Smooth muscle cell (in vitro differentiated cells): ENCODE measurements around the gene BLOC1S2. TPM values are rescaled to one million over a fixed set of nuclear protein-coding genes. Genes with fewer than 3 reads are reported as not detected.
A peak's percentile ranks its signal among the peaks of the same experiment; 100 is the strongest.
"Not testable (repeated sequence)": the region's sequence is repeated elsewhere in the genome, so short reads cannot be mapped to it uniquely, and the experiment has no call there.

Experiments used
- DNase-seq: peaks from one replicate; lab custom pipeline; 2025; ENCODE audit not compliant: unreplicated experiment; lab: John Stamatoyannopoulos, UW
- H2AFZ ChIP-seq: fragments of 200-600 bp; sonication (generic); 2 replicates; pipeline ENCODE4 v1.6.0; 2016; ENCODE audit warnings: antibody characterized with exemption, low read depth, mild to moderate bottlenecking
- H3F3A ChIP-seq: fragments of 200-600 bp; sonication (generic); 2 replicates; pipeline ENCODE4 v1.6.0; 2017; ENCODE audit warnings: antibody characterized with exemption, low read depth
- H3K27ac ChIP-seq: fragments of 200-600 bp; sonication (generic); 2 replicates; pipeline ENCODE4 v1.5.1; 2016; ENCODE audit warnings: low read depth, mild to moderate bottlenecking
- H3K27me3 ChIP-seq: fragments of 200-600 bp; sonication (generic); 2 replicates; pipeline ENCODE4 v1.6.1; 2016; ENCODE audit warnings: low read depth, mild to moderate bottlenecking
- H3K36me3 ChIP-seq: fragments of 200-600 bp; sonication (generic); 2 replicates; pipeline ENCODE4 v1.5.1; 2016; ENCODE audit warnings: low read depth
- H3K4me1 ChIP-seq: fragments of 200-600 bp; sonication (generic); 2 replicates; pipeline ENCODE4 v1.5.1; 2016; ENCODE audit warnings: low read depth
- H3K4me2 ChIP-seq: fragments of 200-600 bp; sonication (generic); 2 replicates; pipeline ENCODE4 v1.6.0; 2016; ENCODE audit warnings: mild to moderate bottlenecking
- H3K4me3 ChIP-seq: fragments of 200-600 bp; sonication (generic); 2 replicates; pipeline ENCODE4 v1.5.1; 2016; ENCODE audit warnings: mild to moderate bottlenecking
- H3K79me2 ChIP-seq: fragments of 200-600 bp; sonication (generic); 2 replicates; pipeline ENCODE4 v1.6.0; 2016; ENCODE audit warnings: low read depth, mild to moderate bottlenecking
- H3K9ac ChIP-seq: fragments of 200-600 bp; sonication (generic); 2 replicates; pipeline ENCODE4 v1.6.0; 2016; ENCODE audit warnings: low read depth
- H3K9me3 ChIP-seq: fragments of 200-600 bp; sonication (generic); replicated peaks from 2 replicates; pipeline ENCODE4 v1.5.1; 2016; ENCODE audit warnings: low read depth
- H4K20me1 ChIP-seq: fragments of 200-600 bp; sonication (generic); 2 replicates; pipeline ENCODE4 v1.6.0; 2016; ENCODE audit warnings: low read depth
- CTCF ChIP-seq: fragments of 200-600 bp; sonication (generic); IDR thresholded peaks from 2 replicates; pipeline ENCODE4 v1.5.1; 2017; ENCODE audit warnings: borderline replicate concordance, mild to moderate bottlenecking, antibody characterized with exemption; ENCODE audit not compliant: insufficient read depth, poor library complexity, severe bottlenecking
- WGBS: methylation state at CpG from one replicate; pipeline ENCODE4 v1.1.7; 2016; ENCODE audit warnings: low lambda C conversion rate; 5-methylcytosine and 5-hydroxymethylcytosine counted together
- polyA plus RNA-seq: library from polyadenylated mRNA; unstranded; fragments of >200 nt; fragmentation: Nextera tagmentation; extraction: Ambion mirVana; gene quantifications from 2 replicates; pipeline ENCODE4 v1.2.1, GENCODE V29; 2016
- total RNA-seq: library from RNA; depleted of rRNA; stranded (reverse); fragments of >200 nt; gene quantifications from 2 replicates; pipeline ENCODE4 v1.2.3, GENCODE V29; 2014

Gene BLOC1S2
- total and polyA plus RNA-seq, 2 experiments from 2014 or later = 62.0 to 67.2 TPM

- H3K36me3 ChIP-seq = no peaks in the 10 kb centered on the region
- H4K20me1 ChIP-seq = peaks cover 3% of the 10 kb centered on the region
- H3K4me1 ChIP-seq = peaks cover 12% of the 10 kb centered on the region
- no peak overlapping the region for H3K4me2 ChIP-seq
- no peak for TF ChIP-seq CTCF
- no peak overlapping the region for H3K4me3 ChIP-seq
- peaks cover 22% of the 10 kb centered on the region for H3K79me2 ChIP-seq
- no peak overlapping the region for H2AFZ ChIP-seq
- DNase-seq = no peak
- 87% methylated on average over 5 of the region's 5 CpGs for WGBS
- H3F3A ChIP-seq = peaks cover 11% of the 10 kb centered on the region
- peaks cover 19% of the 10 kb centered on the region for H3K27me3 ChIP-seq
- H3K9ac ChIP-seq = no peak overlapping the region
- H3K27ac ChIP-seq = no peak overlapping the region
- H3K9me3 ChIP-seq = no peaks in the 10 kb centered on the region
These were observed 1.7 kb upstream of the BLOC1S2 start for GRCh38 chr10:100288196-100288595.

GRCh38 chr10:100287756-100288155 is 1.3 kb upstream of the BLOC1S2 start:
- no peak for DNase-seq
- Histone ChIP-seq H3K79me2 (peaks cover 26% of the 10 kb centered on the region), H3K27me3 (peaks cover 14% of the 10 kb centered on the region), H3F3A (peaks cover 11% of the 10 kb centered on the region), H2AFZ (no peak overlapping the region), H3K9me3 (no peaks in the 10 kb centered on the region), H3K4me1 (peaks cover 12% of the 10 kb centered on the region), H4K20me1 (peaks cover 8% of the 10 kb centered on the region), H3K27ac (peak overlapping the region; percentile 99), H3K9ac (no peak overlapping the region), H3K36me3 (no peaks in the 10 kb centered on the region), H3K4me2 (no peak overlapping the region), H3K4me3 (no peak overlapping the region)
- no peak for TF ChIP-seq CTCF
- WGBS = 96% methylated on average over 6 of the region's 6 CpGs

- Histone ChIP-seq H3K27ac (peak overlapping the region; percentile 99), H3K4me3 (peak overlapping the region; percentile 90), H3K4me2 (peak overlapping the region; percentile 92), H3K4me1 (peaks cover 12% of the 10 kb centered on the region), H3F3A (peaks cover 11% of the 10 kb centered on the region), H4K20me1 (peaks cover 27% of the 10 kb centered on the region), H3K9ac (peak overlapping the region; percentile 89), H3K79me2 (peaks cover 44% of the 10 kb centered on the region)
- H2AFZ ChIP-seq, H3K36me3 ChIP-seq, H3K27me3 ChIP-seq, H3K9me3 ChIP-seq, DNase-seq: not testable (repeated sequence)
- WGBS = 75% methylated on average over 12 of the region's 12 CpGs
These were observed 1.2 kb downstream of the BLOC1S2 start for GRCh38 chr10:100285326-100285725.

- Histone ChIP-seq H3K9ac (no peak overlapping the region), H3K9me3 (no peaks in the 10 kb centered on the region), H3K4me2 (no peak overlapping the region), H3K27ac (no peak overlapping the region), H3K4me1 (peaks cover 12% of the 10 kb centered on the region), H3K4me3 (no peak overlapping the region), H3K36me3 (peaks cover 14% of the 10 kb centered on the region), H2AFZ (no peak overlapping the region), H3F3A (peaks cover 11% of the 10 kb centered on the region), H3K27me3 (no peaks in the 10 kb centered on the region), H4K20me1 (peaks cover 36% of the 10 kb centered on the region), H3K79me2 (peaks cover 52% of the 10 kb centered on the region)
- DNase-seq = no peak
- WGBS = 99% methylated on average over 3 of the region's 3 CpGs
- no peak for TF ChIP-seq CTCF
These were observed 3.6 kb downstream of the BLOC1S2 start for GRCh38 chr10:100282907-100283306.

GRCh38 chr10:100276971-100277370 is 9.5 kb downstream of the BLOC1S2 start:
- not testable (repeated sequence) for H3K9me3 ChIP-seq, DNase-seq, H2AFZ ChIP-seq, H3K27me3 ChIP-seq, H3F3A ChIP-seq, H3K27ac ChIP-seq, H3K9ac ChIP-seq, H3K4me3 ChIP-seq, H3K4me1 ChIP-seq, H3K4me2 ChIP-seq
- WGBS = 98% methylated on average over 26 of the region's 31 CpGs
- H4K20me1 ChIP-seq = peaks cover 21% of the 10 kb centered on the region
- H3K36me3 ChIP-seq = peaks cover 23% of the 10 kb centered on the region
- H3K79me2 ChIP-seq = peaks cover 18% of the 10 kb centered on the region
